K562 (cell line): ENCODE results near the gene AP2A2. TPM values are rescaled to one million over a fixed set of nuclear protein-coding genes. Genes with fewer than 3 reads are reported as not detected.
A peak's percentile ranks its signal among the peaks of the same experiment; 100 is the strongest.

Experiments
- ASH1L ChIP-seq: fragments of 450-650 bp; IDR thresholded peaks from 2 replicates; pipeline ENCODE4 v1.6.1; 2018; ENCODE audit warnings: borderline replicate concordance, mild to moderate bottlenecking, low read depth; ENCODE audit not compliant: partially characterized antibody
- LARP7 ChIP-seq: fragments of 450-650 bp; IDR thresholded peaks from 2 replicates; pipeline ENCODE4 v1.6.1; 2016
- MBD1 ChIP-seq: fragments of 250-450 bp; sonication (Bioruptor Pico); IDR thresholded peaks from 2 replicates; pipeline ENCODE4 v1.8.0; 2022; ENCODE audit warnings: inconsistent platforms
- MEF2A ChIP-seq: IDR thresholded peaks from 2 replicates; pipeline ENCODE4 v1.6.1; 2011; ENCODE audit warnings: low read depth, mild to moderate bottlenecking, low read length, moderate library complexity; ENCODE audit not compliant: control insufficient read depth
- MLLT1 ChIP-seq, 2 experiments: fragments of 450-650 bp; IDR thresholded peaks; 2 replicates each; pipeline ENCODE4 v1.6.1; 2016
- MYBL2 ChIP-seq, 2 experiments: fragments of 450-650 bp in 1 of 2; sonication (generic) in 1 of 2; formaldehyde crosslinking in 1 of 2; IDR thresholded peaks; 2 replicates each; pipeline versions ENCODE4 v1.6.1 to v1.8.1; 2017 to 2022; ENCODE audit warnings: borderline replicate concordance in 1 of 2, inconsistent platforms in 1 of 2, low read depth in 1 of 2, mild to moderate bottlenecking in 1 of 2, missing genetic modification reagents in 1 of 2, moderate library complexity in 1 of 2
- NCOA4 ChIP-seq: fragments of 450-650 bp; IDR thresholded peaks from 2 replicates; pipeline ENCODE4 v1.6.1; 2018; ENCODE audit warnings: mild to moderate bottlenecking; ENCODE audit not compliant: partially characterized antibody
- PHB2 ChIP-seq: fragments of 450-650 bp; IDR thresholded peaks from 2 replicates; pipeline ENCODE4 v1.6.1; 2017; ENCODE audit warnings: low read depth
- SLC30A9 ChIP-seq: fragments of 250-450 bp; sonication (Bioruptor Pico); IDR thresholded peaks from 2 replicates; pipeline ENCODE4 v1.8.0; 2022; ENCODE audit warnings: mild to moderate bottlenecking, moderate library complexity
- SMARCA5 ChIP-seq: fragments of 450-650 bp; IDR thresholded peaks from 2 replicates; pipeline ENCODE4 v1.6.1; 2016
- THRAP3 ChIP-seq: fragments of 450-650 bp; IDR thresholded peaks from 2 replicates; pipeline ENCODE4 v1.6.1; 2016; ENCODE audit warnings: mild to moderate bottlenecking, inconsistent platforms, borderline replicate concordance
- ZNF274 ChIP-seq: IDR thresholded peaks from 2 replicates; pipeline ENCODE4 v1.6.1; 2011; ENCODE audit warnings: low read depth, mild to moderate bottlenecking, low read length, moderate library complexity, borderline replicate concordance
- ZNF586 ChIP-seq: fragments of 450-650 bp; formaldehyde crosslinking; conservative IDR thresholded peaks from 2 replicates; pipeline ENCODE4 v1.4.0; 2020; ENCODE audit warnings: mild to moderate bottlenecking, moderate library complexity
- ZNF785 ChIP-seq: fragments of 250-450 bp; sonication (Bioruptor Pico); IDR thresholded peaks from 2 replicates; pipeline ENCODE4 v1.4.0; 2020; ENCODE audit warnings: mild to moderate bottlenecking
- polyA plus RNA-seq, 8 experiments: library from polyadenylated mRNA; depleted of rRNA in 4 of 8; stranded (reverse) in 5 of 8; unstranded in 3 of 8; fragments of >200 nt; fragmentation: Nextera tagmentation in 2 of 8; fragmentation: Illumina TruSeq in 1 of 8; extraction: Ambion mirVana in 2 of 8; extraction: Trizol in 1 of 8; gene quantifications; 2 replicates each; pipeline versions ENCODE4 v1.2.1 to v1.2.3, GENCODE V29; 2011 to 2014; ENCODE audit warnings: inconsistent platforms in 1 of 8, missing spikeins in 1 of 8
- total RNA-seq, 7 experiments: library from RNA; depleted of rRNA in 6 of 7; stranded (reverse); fragments of >200 nt in 6 of 7; fragmentation: Illumina TruSeq in 2 of 7; extraction: Trizol in 2 of 7; gene quantifications; 2 replicates each; pipeline versions ENCODE4 v1.2.1 to v1.2.3, GENCODE V29; 2011 to 2021; ENCODE audit warnings: low replicate concordance in 1 of 7

Gene AP2A2
- total and polyA plus RNA-seq, 9 of the 15 experiments (the other 6 are each of a cell fraction or from before 2014, with no cell fraction given): 0.69 to 41.7 (median 15.2) TPM

- no peak for TF ChIP-seq ZNF586 (CRISPR knock-in tag)
- 0 out of 2 replicates have a peak, but pooled peaks have one; percentile 25 for TF ChIP-seq THRAP3
- no peak for TF ChIP-seq ZNF274
- TF ChIP-seq LARP7: 0 out of 2 replicates have a peak, but pooled peaks have one; percentile 55
- no peak for TF ChIP-seq ZNF785 (CRISPR knock-in tag)
- TF ChIP-seq MLLT1 (IDR thresholded peaks at IDR 0.05): peak in 1 of 2 experiments; percentile 35; a peak in 1 of 4 replicates
- TF ChIP-seq MEF2A: no peak
- 0 out of 2 replicates have a peak, but pooled peaks have one; percentile 19 for TF ChIP-seq SMARCA5
- TF ChIP-seq SLC30A9 (CRISPR knock-in tag): 0 out of 2 replicates have a peak, but pooled peaks have one; percentile 43
- TF ChIP-seq NCOA4: peak; percentile 20
- peak; percentile 33; the same call in 1 of the 2 replicates for TF ChIP-seq MYBL2 (IDR thresholded peaks at IDR 0.05; ENCODE audit: low read depth)
- TF ChIP-seq MYBL2 (CRISPR knock-in tag; IDR thresholded peaks at IDR 0.05; ENCODE audit: borderline replicate concordance): no peak
- TF ChIP-seq PHB2: 0 out of 2 replicates have a peak, but pooled peaks have one; percentile 8
- no peak for TF ChIP-seq MBD1 (CRISPR knock-in tag)
- no peak for TF ChIP-seq ASH1L
Observed at GRCh38 chr11:954392-955153, 28.9 kb downstream of the AP2A2 start (continued).
